ENCODE results near the gene LMTK3.

GRCh38 chr19:48480558-48481500 lies 30.8 kb downstream of the LMTK3 start:
- TF ChIP-seq ZNF629 (CRISPR knock-in tag; conservative IDR thresholded peaks at IDR 0.05), result no peak
- no peak for TF ChIP-seq MTERF4 (CRISPR knock-in tag; IDR thresholded peaks at IDR 0.05)
- no peak for TF ChIP-seq CTCF (CRISPR knock-in tag; IDR thresholded peaks at IDR 0.05)
- no peak for TF ChIP-seq ZNF609 (CRISPR knock-in tag; IDR thresholded peaks at IDR 0.05; ENCODE audit: borderline replicate concordance)
- no peak for TF ChIP-seq ZXDC (CRISPR knock-in tag; IDR thresholded peaks at IDR 0.05)
- TF ChIP-seq ZNF572 (CRISPR knock-in tag; IDR thresholded peaks at IDR 0.05), result no peak
- TF ChIP-seq HDAC2 (CRISPR knock-in tag; IDR thresholded peaks at IDR 0.05), result no peak
- TF ChIP-seq CEBPB (IDR thresholded peaks at IDR 0.05; ENCODE audit: borderline replicate concordance, low read depth, low read length), result no peak
- TF ChIP-seq TFE3 (CRISPR knock-in tag; IDR thresholded peaks at IDR 0.05), result no peak
- no peak for TF ChIP-seq REST (IDR thresholded peaks at IDR 0.05; ENCODE audit: borderline replicate concordance in 1 of 2, low read depth in 1 of 2, low read length in 2 of 2)
- TF ChIP-seq HOMEZ (CRISPR knock-in tag; IDR thresholded peaks at IDR 0.05; ENCODE audit: low read depth), result no peak
- no peak for TF ChIP-seq MAFG (CRISPR knock-in tag; IDR thresholded peaks at IDR 0.05)
- TF ChIP-seq ZNF660 (CRISPR knock-in tag; IDR thresholded peaks at IDR 0.05; ENCODE audit: borderline replicate concordance, low read depth), result no peak

All from HepG2 (cell line).